Measurements from ENCODE around the gene SH3PXD2A. TPM values are rescaled to one million over a fixed set of nuclear protein-coding genes. Genes with fewer than 3 reads are reported as not detected.
A peak's percentile ranks its signal among the peaks of the same experiment; 100 is the strongest.

Gene SH3PXD2A
- total RNA-seq, 1 donor from 2014 or later = 12.4 TPM

DNA sequence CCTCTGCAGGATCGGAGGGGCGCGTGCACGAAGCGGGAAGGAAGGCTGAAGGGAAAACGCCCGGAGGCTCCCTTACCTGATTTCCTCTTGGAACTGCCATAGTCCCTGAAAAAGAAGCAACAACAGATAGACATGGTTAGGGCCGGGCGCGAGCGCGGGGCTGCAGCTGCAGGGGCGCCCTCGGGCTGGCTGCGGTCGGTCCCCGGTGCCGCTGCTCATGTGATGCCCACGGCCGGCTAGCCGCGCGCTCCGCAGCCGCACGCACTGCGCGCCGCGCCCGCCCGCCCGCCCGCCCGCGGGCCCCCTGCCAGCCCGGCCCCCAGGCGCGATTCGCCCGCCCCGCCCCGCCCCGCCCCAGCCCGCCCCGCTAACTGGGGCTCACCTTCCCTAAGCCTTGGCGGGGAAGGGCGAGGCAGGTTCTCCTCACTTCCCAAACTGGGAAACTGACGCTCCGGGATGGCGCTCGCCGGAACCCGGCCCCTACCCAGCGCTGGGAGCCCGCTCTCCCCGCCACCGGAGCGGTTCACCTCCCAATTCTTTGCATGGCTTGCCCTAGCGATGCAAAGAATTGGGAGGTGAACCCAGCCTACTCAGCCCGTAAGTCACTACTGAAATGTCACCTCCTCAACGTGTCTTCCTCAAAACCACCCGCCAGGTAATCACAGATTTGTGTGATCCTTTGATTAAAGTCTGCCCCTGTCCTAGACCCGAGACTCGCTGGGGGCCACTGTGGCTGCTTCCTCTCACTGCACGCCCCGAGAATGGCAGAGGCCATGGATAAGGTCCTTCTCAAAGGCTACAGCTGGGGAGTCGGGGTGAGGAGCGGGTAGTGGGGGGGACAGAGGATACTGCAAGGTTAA lies 162.2 kb downstream of the SH3PXD2A start:
- H3K36me3 ChIP-seq (ENCODE audit: control insufficient read depth, insufficient read depth, low read length) = peaks cover 4% of the 10 kb centered on the region
- H3K27me3 ChIP-seq (ENCODE audit: control insufficient read depth, insufficient read depth, low read length) = no peaks in the 10 kb centered on the region
- FAIRE-seq (no peak), DNase-seq (ENCODE audit: low read depth) (no peak)
- TF ChIP-seq, protein P1, sequence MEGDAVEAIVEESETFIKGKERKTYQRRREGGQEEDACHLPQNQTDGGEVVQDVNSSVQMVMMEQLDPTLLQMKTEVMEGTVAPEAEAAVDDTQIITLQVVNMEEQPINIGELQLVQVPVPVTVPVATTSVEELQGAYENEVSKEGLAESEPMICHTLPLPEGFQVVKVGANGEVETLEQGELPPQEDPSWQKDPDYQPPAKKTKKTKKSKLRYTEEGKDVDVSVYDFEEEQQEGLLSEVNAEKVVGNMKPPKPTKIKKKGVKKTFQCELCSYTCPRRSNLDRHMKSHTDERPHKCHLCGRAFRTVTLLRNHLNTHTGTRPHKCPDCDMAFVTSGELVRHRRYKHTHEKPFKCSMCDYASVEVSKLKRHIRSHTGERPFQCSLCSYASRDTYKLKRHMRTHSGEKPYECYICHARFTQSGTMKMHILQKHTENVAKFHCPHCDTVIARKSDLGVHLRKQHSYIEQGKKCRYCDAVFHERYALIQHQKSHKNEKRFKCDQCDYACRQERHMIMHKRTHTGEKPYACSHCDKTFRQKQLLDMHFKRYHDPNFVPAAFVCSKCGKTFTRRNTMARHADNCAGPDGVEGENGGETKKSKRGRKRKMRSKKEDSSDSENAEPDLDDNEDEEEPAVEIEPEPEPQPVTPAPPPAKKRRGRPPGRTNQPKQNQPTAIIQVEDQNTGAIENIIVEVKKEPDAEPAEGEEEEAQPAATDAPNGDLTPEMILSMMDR (IDR thresholded peaks at IDR 0.05; ENCODE audit: insufficient read depth, low read length, severe bottlenecking) = no peak
- peak overlapping the region; percentile 24 for H3K4me3 ChIP-seq (ENCODE audit: low read depth, low read length)

DNA sequence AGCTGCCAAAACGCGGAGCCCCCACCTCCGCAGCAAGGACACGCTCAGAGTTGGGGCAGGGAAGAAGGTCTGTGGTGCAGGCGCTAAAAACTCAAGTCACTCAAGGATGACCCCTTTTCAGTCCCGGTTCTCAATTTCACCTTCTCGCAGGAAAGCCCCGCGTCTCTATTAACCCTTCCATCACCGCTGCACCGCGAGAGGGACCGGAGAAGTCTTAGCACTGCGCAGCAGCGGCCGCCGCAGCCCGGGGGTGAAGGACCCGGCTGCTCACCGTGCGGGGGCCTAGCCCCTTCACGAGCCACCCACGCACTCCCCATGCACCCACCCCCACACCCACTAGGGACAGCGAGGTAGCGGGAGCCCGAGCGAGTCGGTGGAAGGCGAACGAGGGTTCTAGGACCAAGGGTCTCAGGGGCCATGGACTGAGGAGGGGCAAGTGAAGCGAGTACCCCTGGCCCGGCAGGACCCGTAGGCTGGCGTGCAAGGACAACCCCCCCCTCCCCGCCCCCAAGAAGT lies 162.9 kb downstream of the SH3PXD2A start:
- DNase-seq (ENCODE audit: low read depth) (no peak), FAIRE-seq (no peak)
- Histone ChIP-seq H3K4me3 (ENCODE audit: low read depth, low read length) (peak overlapping the region; percentile 20), H3K36me3 (ENCODE audit: control insufficient read depth, insufficient read depth, low read length) (peaks cover 4% of the 10 kb centered on the region), H3K27me3 (ENCODE audit: control insufficient read depth, insufficient read depth, low read length) (no peaks in the 10 kb centered on the region)
- TF ChIP-seq, protein P1 (IDR thresholded peaks at IDR 0.05; ENCODE audit: insufficient read depth, low read length, severe bottlenecking) = no peak

DNA sequence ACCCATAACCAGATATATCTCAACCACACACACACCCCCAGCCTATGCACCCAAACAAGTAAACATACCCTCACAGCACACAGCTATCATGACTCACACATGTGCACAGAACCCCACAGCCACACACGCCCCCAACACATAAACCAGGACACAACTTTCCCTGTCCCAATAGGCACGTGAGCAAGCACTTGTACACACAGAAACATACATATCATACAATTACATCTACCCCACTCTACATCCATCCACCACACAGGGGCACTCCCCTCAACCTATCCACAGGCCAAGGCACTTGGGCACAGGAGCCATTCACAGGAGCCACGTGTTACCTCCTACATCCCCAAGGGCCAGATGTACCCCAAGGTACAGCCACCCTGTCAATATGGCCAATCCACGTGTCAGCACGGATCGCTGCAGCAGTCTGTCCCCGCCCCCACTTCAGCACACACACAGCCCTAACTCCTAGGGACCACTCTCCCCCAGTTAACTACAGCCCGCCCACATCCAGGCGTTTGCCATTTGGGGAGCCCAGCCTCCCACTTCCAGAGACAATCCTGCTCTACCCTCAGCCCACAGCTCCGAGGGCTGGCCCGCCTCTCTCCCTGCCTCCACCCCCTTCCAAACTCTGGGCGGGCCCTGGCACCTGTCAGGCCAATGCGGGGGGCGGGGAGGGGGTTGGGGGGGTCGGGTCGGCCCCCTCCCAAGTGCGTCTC lies 163.5 kb downstream of the SH3PXD2A start:
- Histone ChIP-seq H3K4me3 (ENCODE audit: low read depth, low read length) (no peak overlapping the region), H3K36me3 (ENCODE audit: control insufficient read depth, insufficient read depth, low read length) (peaks cover 4% of the 10 kb centered on the region), H3K27me3 (ENCODE audit: control insufficient read depth, insufficient read depth, low read length) (no peaks in the 10 kb centered on the region)
- FAIRE-seq = no peak
- TF ChIP-seq, protein P1 (IDR thresholded peaks at IDR 0.05; ENCODE audit: insufficient read depth, low read length, severe bottlenecking) = no peak
- DNase-seq (ENCODE audit: low read depth) = peak; percentile 37

DNA sequence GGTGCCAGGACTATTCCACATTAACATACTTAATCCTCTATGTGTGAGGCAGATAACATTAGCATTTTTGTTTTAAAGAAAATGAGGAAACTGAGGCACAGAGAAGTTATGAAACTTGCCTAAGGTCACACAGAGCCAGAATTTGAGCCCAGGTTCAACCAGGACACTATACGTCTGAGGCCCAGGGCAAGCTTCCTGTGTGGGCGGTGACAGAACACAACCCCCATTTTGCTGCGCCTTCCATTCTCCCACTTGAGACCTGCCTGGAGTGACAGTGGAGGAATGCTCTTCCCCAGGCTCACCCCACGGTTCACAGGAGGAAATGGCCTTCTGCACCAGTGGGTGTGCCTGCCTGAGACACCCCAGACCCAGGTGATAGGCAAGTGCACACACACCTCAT lies 164.1 kb downstream of the SH3PXD2A start:
- DNase-seq (ENCODE audit: low read depth) (no peak), FAIRE-seq (no peak)
- no peak overlapping the region for H3K4me3 ChIP-seq (ENCODE audit: low read depth, low read length)
- TF ChIP-seq, protein P1 (IDR thresholded peaks at IDR 0.05; ENCODE audit: insufficient read depth, low read length, severe bottlenecking) = no peak
- H3K27me3 ChIP-seq (ENCODE audit: control insufficient read depth, insufficient read depth, low read length) = no peaks in the 10 kb centered on the region
- peaks cover 4% of the 10 kb centered on the region for H3K36me3 ChIP-seq (ENCODE audit: control insufficient read depth, insufficient read depth, low read length)

DNA sequence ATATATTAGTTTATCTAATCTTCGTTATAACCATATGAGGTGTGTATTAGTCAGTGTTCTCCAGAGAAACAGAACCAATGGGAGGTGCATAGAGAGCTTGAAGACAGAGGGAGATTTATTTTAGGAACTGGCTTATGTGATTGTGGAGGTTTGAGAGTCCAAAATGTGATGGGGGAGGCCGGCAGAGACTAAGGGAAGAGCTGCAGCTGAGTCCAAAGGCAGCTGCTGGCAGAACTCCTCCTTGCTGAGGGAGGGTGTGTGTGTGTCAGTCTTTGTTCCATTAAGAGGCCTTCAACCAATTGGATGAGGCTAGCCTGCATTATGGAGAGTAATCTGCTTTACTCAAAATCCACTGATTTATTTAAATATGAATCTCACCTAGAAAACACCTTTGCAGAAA lies 165.1 kb downstream of the SH3PXD2A start:
- DNase-seq (ENCODE audit: low read depth) (no peak), FAIRE-seq (no peak)
- TF ChIP-seq, protein P1 (IDR thresholded peaks at IDR 0.05; ENCODE audit: insufficient read depth, low read length, severe bottlenecking) = no peak
- Histone ChIP-seq H3K27me3 (ENCODE audit: control insufficient read depth, insufficient read depth, low read length) (no peaks in the 10 kb centered on the region), H3K36me3 (ENCODE audit: control insufficient read depth, insufficient read depth, low read length) (peaks cover 6% of the 10 kb centered on the region), H3K4me3 (ENCODE audit: low read depth, low read length) (no peak overlapping the region)
